ENCODE data around the gene CNOT2. TPM values are rescaled to one million over a fixed set of nuclear protein-coding genes. Genes with fewer than 3 reads are reported as not detected.

Gene CNOT2
- total RNA-seq, 1 experiment from 2014 or later, result 49.3 TPM

DNA sequence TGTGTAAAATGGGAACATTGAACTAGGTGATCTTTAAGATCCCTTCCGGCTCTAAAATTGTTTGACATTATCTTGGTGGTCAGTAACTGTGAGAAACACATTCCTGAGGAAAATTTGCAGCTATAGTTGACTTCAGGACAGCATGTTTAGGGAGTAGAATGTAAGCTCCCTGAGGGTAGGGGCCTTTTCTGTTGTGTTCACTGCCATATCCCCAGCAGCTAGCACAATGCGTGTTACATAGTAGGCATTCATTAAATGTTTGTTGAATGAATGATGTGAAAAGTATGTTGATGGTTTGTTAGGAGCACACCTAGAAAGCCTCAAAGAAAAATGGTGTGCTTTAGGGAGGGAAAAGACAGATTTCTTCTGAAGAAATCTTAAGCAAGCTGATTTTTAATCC is 84.3 kb downstream of the CNOT2 start:
- intact Hi-C loops (cut with micrococcal nuclease; ENCODE audit: unreplicated experiment) (no loop called here), in situ Hi-C loops (cut with HindIII; ENCODE audit: low pct_unique_long_range_greater_than_20kb, low sequenced_read_pairs) (no loop called here)
- ATAC-seq, result no peak
- ChIA-PET POLR2A (no interaction called here), CTCF (no interaction called here)
- DNase-seq (ENCODE audit: low read depth, low spot score), result no peak
- TF ChIP-seq REST (IDR thresholded peaks at IDR 0.05; ENCODE audit: insufficient read depth in 1 of 2, low read depth in 2 of 2, low read length in 1 of 2) (no peak), POLR2AphosphoS5 (IDR thresholded peaks at IDR 0.05; ENCODE audit: low read depth, low read length) (no peak), SIN3A (IDR thresholded peaks at IDR 0.05; ENCODE audit: borderline replicate concordance, insufficient read depth, low read depth, low read length) (no peak), TCF7L2 (IDR thresholded peaks at IDR 0.05; ENCODE audit: low read depth, low read length) (no peak)
- TF ChIP-seq, protein P1, sequence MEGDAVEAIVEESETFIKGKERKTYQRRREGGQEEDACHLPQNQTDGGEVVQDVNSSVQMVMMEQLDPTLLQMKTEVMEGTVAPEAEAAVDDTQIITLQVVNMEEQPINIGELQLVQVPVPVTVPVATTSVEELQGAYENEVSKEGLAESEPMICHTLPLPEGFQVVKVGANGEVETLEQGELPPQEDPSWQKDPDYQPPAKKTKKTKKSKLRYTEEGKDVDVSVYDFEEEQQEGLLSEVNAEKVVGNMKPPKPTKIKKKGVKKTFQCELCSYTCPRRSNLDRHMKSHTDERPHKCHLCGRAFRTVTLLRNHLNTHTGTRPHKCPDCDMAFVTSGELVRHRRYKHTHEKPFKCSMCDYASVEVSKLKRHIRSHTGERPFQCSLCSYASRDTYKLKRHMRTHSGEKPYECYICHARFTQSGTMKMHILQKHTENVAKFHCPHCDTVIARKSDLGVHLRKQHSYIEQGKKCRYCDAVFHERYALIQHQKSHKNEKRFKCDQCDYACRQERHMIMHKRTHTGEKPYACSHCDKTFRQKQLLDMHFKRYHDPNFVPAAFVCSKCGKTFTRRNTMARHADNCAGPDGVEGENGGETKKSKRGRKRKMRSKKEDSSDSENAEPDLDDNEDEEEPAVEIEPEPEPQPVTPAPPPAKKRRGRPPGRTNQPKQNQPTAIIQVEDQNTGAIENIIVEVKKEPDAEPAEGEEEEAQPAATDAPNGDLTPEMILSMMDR (IDR thresholded peaks at IDR 0.05), result no peak
- Histone ChIP-seq H3K9me3 (ENCODE audit: control insufficient read depth, insufficient read depth, low read depth, low read length) (no peaks in the 10 kb centered on the region), H3K27me3 (ENCODE audit: control insufficient read depth, insufficient read depth, low read length) (no peaks in the 10 kb centered on the region), H3K4me3 (ENCODE audit: low read depth in 2 of 2, low read length in 2 of 2) (no peak overlapping the region), H3K27ac (ENCODE audit: low read length) (no peak overlapping the region), H3K4me1 (ENCODE audit: control insufficient read depth, insufficient read depth, low read length) (no peaks in the 10 kb centered on the region), H3K36me3 (ENCODE audit: control insufficient read depth, insufficient read depth, low read length) (peaks cover 3% of the 10 kb centered on the region; the same call in 1 of the 2 replicates)
- no TSS peak for BruUV-seq (replicated peaks)

GRCh38 chr12:70329728-70330127 is 86.5 kb downstream of the CNOT2 start:
- no peaks in the 10 kb centered on the region for H3K27me3 ChIP-seq (ENCODE audit: control insufficient read depth, insufficient read depth, low read length)
- in situ Hi-C loops (cut with HindIII; ENCODE audit: low pct_unique_long_range_greater_than_20kb, low sequenced_read_pairs), result no loop called here
- no peaks in the 10 kb centered on the region for H3K36me3 ChIP-seq (ENCODE audit: control insufficient read depth, insufficient read depth, low read length)
- BruUV-seq (replicated peaks), result no TSS peak
- no peaks in the 10 kb centered on the region for H3K9me3 ChIP-seq (ENCODE audit: control insufficient read depth, insufficient read depth, low read depth, low read length)
- ATAC-seq (no peak), DNase-seq (ENCODE audit: low read depth, low spot score) (no peak)
- no peak overlapping the region for H3K4me3 ChIP-seq (ENCODE audit: low read depth in 2 of 2, low read length in 2 of 2)
- intact Hi-C loops (cut with micrococcal nuclease; ENCODE audit: unreplicated experiment), result no loop called here
- no peak for TF ChIP-seq TCF7L2 (IDR thresholded peaks at IDR 0.05; ENCODE audit: low read depth, low read length)
- no peak for TF ChIP-seq SIN3A (IDR thresholded peaks at IDR 0.05; ENCODE audit: borderline replicate concordance, insufficient read depth, low read depth, low read length)
- TF ChIP-seq, protein P1 (IDR thresholded peaks at IDR 0.05), result no peak
- TF ChIP-seq REST (IDR thresholded peaks at IDR 0.05; ENCODE audit: insufficient read depth in 1 of 2, low read depth in 2 of 2, low read length in 1 of 2), result no peak
- TF ChIP-seq POLR2AphosphoS5 (IDR thresholded peaks at IDR 0.05; ENCODE audit: low read depth, low read length), result no peak
- CTCF ChIA-PET, result no interaction called here
- POLR2A ChIA-PET, result no interaction called here
- no peaks in the 10 kb centered on the region for H3K4me1 ChIP-seq (ENCODE audit: control insufficient read depth, insufficient read depth, low read length)
- no peak overlapping the region for H3K27ac ChIP-seq (ENCODE audit: low read length)
